ACC112 (cell line): ENCODE measurements around the gene OXSR1.
"Not testable (repeated sequence)": the region's sequence is repeated elsewhere in the genome, so short reads cannot be mapped to it uniquely, and the experiment has no call there.

Source experiments
- H2AFZ ChIP-seq: fragments of 200-600 bp; sonication (generic); one replicate; pipeline ENCODE4 v1.6.0; 2017; ENCODE audit warnings: antibody characterized with exemption, low read length; ENCODE audit not compliant: unreplicated experiment
- H3K27ac ChIP-seq: fragments of 200-600 bp; sonication (generic); 2 replicates; pipeline ENCODE4 v1.5.1; 2014; ENCODE audit warnings: low read depth, mild to moderate bottlenecking, antibody characterized with exemption, low read length, moderate library complexity
- H3K27me3 ChIP-seq: fragments of 200-600 bp; sonication (generic); 2 replicates; pipeline ENCODE4 v1.6.1; 2014; ENCODE audit warnings: mild to moderate bottlenecking, antibody characterized with exemption, low read length, moderate library complexity, mixed read lengths; ENCODE audit not compliant: insufficient read depth
- H3K36me3 ChIP-seq: fragments of 200-600 bp; sonication (generic); 2 replicates; pipeline ENCODE4 v1.6.1; 2016; ENCODE audit warnings: mild to moderate bottlenecking, antibody characterized with exemption, low read length, moderate library complexity, mixed read lengths; ENCODE audit not compliant: insufficient read depth
- H3K4me1 ChIP-seq: fragments of 200-600 bp; sonication (generic); one replicate; pipeline ENCODE4 v1.6.1; 2016; ENCODE audit warnings: low read length, mixed read lengths; ENCODE audit not compliant: insufficient read depth, unreplicated experiment, control insufficient read depth
- H3K4me3 ChIP-seq: fragments of 200-600 bp; sonication (generic); 2 replicates; pipeline ENCODE4 v1.5.1; 2014; ENCODE audit warnings: mild to moderate bottlenecking, low read depth, low read length
- H3K79me2 ChIP-seq: fragments of 200-600 bp; sonication (generic); one replicate; pipeline ENCODE4 v1.6.0; 2016; ENCODE audit warnings: low read length; ENCODE audit not compliant: control insufficient read depth, unreplicated experiment, insufficient read depth

The OXSR1 gene

GRCh38 chr3:38169027-38169317, 3.6 kb downstream of the OXSR1 start:
- Histone ChIP-seq H3K27ac (peak overlapping the region; percentile 98), H3K27me3 (no peaks in the 10 kb centered on the region), H3K36me3 (no peaks in the 10 kb centered on the region; the same call in 1 of the 2 replicates), H3K4me1 (peaks cover 62% of the 10 kb centered on the region), H3K79me2 (peaks cover 84% of the 10 kb centered on the region), H3K4me3 (peak overlapping the region; percentile 82), H2AFZ (no peak overlapping the region)

GRCh38 chr3:38170722-38171121, 5.4 kb downstream of the OXSR1 start:
- Histone ChIP-seq H3K4me1 (peaks cover 68% of the 10 kb centered on the region), H2AFZ (no peak overlapping the region), H3K79me2 (peaks cover 99% of the 10 kb centered on the region), H3K36me3 (no peaks in the 10 kb centered on the region; the same call in 1 of the 2 replicates), H3K27ac (0 out of 2 replicates have a peak overlapping the region, but pooled peaks have one; percentile 13), H3K4me3 (no peak overlapping the region), H3K27me3 (no peaks in the 10 kb centered on the region)

- Histone ChIP-seq H3K27ac (no peak overlapping the region), H3K27me3 (no peaks in the 10 kb centered on the region), H2AFZ (no peak overlapping the region), H3K4me1 (peaks cover 68% of the 10 kb centered on the region), H3K4me3 (no peak overlapping the region), H3K79me2 (peaks cover 97% of the 10 kb centered on the region), H3K36me3 (no peaks in the 10 kb centered on the region; the same call in 1 of the 2 replicates)
Measured at GRCh38 chr3:38171622-38172021, 6.3 kb downstream of the OXSR1 start.

GRCh38 chr3:38173834-38174418, 8.6 kb downstream of the OXSR1 start:
- Histone ChIP-seq H3K27me3 (no peaks in the 10 kb centered on the region), H3K79me2 (peaks cover 95% of the 10 kb centered on the region), H3K36me3 (no peaks in the 10 kb centered on the region; the same call in 1 of the 2 replicates), H2AFZ (no peak overlapping the region), H3K4me1 (peaks cover 49% of the 10 kb centered on the region), H3K27ac (no peak overlapping the region), H3K4me3 (no peak overlapping the region)

GRCh38 chr3:38177181-38177580, 11.8 kb downstream of the OXSR1 start:
- peaks cover 3% of the 10 kb centered on the region for H3K36me3 ChIP-seq
- H3K27me3 ChIP-seq, result no peaks in the 10 kb centered on the region
- peaks cover 95% of the 10 kb centered on the region for H3K79me2 ChIP-seq
- peaks cover 23% of the 10 kb centered on the region for H3K4me1 ChIP-seq
- H2AFZ ChIP-seq, result no peak overlapping the region
- H3K4me3 ChIP-seq, result no peak overlapping the region
- no peak overlapping the region for H3K27ac ChIP-seq

GRCh38 chr3:38186781-38187180, 21.4 kb downstream of the OXSR1 start:
- H3K36me3 ChIP-seq, result peaks cover 66% of the 10 kb centered on the region
- H3K4me1 ChIP-seq, result no peaks in the 10 kb centered on the region
- peaks cover 59% of the 10 kb centered on the region for H3K79me2 ChIP-seq
- no peak overlapping the region for H3K4me3 ChIP-seq
- no peaks in the 10 kb centered on the region for H3K27me3 ChIP-seq
- no peak overlapping the region for H3K27ac ChIP-seq
- no peak overlapping the region for H2AFZ ChIP-seq

- peaks cover 58% of the 10 kb centered on the region for H3K79me2 ChIP-seq
- H3K27me3 ChIP-seq, result no peaks in the 10 kb centered on the region
- H3K36me3 ChIP-seq, result peaks cover 62% of the 10 kb centered on the region
- H3K27ac ChIP-seq, result no peak overlapping the region
- no peak overlapping the region for H3K4me3 ChIP-seq
- no peak overlapping the region for H2AFZ ChIP-seq
- H3K4me1 ChIP-seq, result no peaks in the 10 kb centered on the region
Measured at GRCh38 chr3:38190481-38190881, 25.1 kb downstream of the OXSR1 start.

GRCh38 chr3:38202931-38203330, 37.6 kb downstream of the OXSR1 start:
- Histone ChIP-seq H3K79me2 (peaks cover 55% of the 10 kb centered on the region), H3K36me3 (peaks cover 22% of the 10 kb centered on the region)
- not testable (repeated sequence) for H3K27me3 ChIP-seq, H3K27ac ChIP-seq, H3K4me3 ChIP-seq, H3K4me1 ChIP-seq, H2AFZ ChIP-seq

GRCh38 chr3:38203690-38204089, 38.4 kb downstream of the OXSR1 start:
- Histone ChIP-seq H3K27me3 (no peaks in the 10 kb centered on the region), H3K36me3 (peaks cover 21% of the 10 kb centered on the region), H3K4me1 (no peaks in the 10 kb centered on the region), H3K27ac (no peak overlapping the region), H3K79me2 (peaks cover 57% of the 10 kb centered on the region), H3K4me3 (no peak overlapping the region), H2AFZ (no peak overlapping the region)

GRCh38 chr3:38204599-38205471, 39.5 kb downstream of the OXSR1 start:
- H3K27me3 ChIP-seq, result no peaks in the 10 kb centered on the region
- peaks cover 18% of the 10 kb centered on the region for H3K36me3 ChIP-seq
- no peak overlapping the region for H3K27ac ChIP-seq
- H3K4me1 ChIP-seq, result no peaks in the 10 kb centered on the region
- no peak overlapping the region for H3K4me3 ChIP-seq
- no peak overlapping the region for H2AFZ ChIP-seq
- peaks cover 58% of the 10 kb centered on the region for H3K79me2 ChIP-seq

- H3K36me3 ChIP-seq, result peaks cover 18% of the 10 kb centered on the region
- no peak overlapping the region for H3K27ac ChIP-seq
- no peaks in the 10 kb centered on the region for H3K27me3 ChIP-seq
- H2AFZ ChIP-seq, result no peak overlapping the region
- H3K4me1 ChIP-seq, result no peaks in the 10 kb centered on the region
- H3K79me2 ChIP-seq, result peaks cover 62% of the 10 kb centered on the region
- H3K4me3 ChIP-seq, result no peak overlapping the region
Measured at GRCh38 chr3:38205472-38205805, 40.1 kb downstream of the OXSR1 start.
